ENCODE results near the gene RBBP8NL.

The RBBP8NL gene

DNA sequence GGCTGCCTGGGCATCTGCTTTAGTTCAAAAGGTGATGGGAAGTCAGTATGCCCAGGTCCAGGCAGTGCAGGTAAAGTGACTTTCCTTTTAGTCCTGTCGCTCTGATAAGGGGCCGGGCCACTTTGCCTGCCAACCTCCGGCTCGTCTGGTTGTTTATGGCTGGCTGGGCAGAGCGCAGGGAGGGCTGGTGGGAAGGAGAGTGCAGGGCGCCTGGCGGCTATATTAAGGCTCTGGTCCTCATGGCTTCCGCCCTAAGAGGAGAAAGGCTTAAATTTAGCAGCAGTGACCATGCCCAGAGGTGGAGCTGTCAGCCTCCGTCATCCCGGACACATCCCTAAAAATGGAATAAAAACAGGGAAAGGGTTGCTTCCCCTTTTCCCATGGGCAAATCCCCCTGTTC is 33.8 kb upstream of the RBBP8NL start:
- no peak for DNase-seq

DNA sequence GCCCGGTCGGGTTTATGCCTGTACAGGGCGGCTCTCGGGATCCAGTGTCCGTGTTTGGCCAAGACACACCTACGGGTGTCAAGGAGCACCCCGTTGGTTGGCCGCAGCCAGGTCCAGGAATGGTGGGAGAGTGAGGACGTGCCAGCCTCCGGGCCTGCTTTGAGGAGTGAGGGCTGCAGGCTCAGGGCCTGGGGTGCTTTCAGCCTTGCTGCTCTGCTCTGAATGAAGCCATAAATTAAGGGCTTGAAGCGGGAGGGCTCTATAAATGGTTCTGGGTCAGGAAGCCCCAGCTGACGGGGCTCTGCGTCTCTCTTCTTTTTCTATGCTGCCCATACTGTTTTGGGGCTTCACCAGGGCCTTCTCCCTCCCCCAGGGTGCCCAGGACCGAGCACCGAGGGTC is 33.3 kb upstream of the RBBP8NL start:
- no peak for DNase-seq

- no peak for DNase-seq
Measured at GRCh38 chr20:62459488-62459887, 32.1 kb upstream of the RBBP8NL start.

GRCh38 chr20:62458275-62459251 is 31.2 kb upstream of the RBBP8NL start:
- no peak for DNase-seq

GRCh38 chr20:62457831-62458230 is 30.5 kb upstream of the RBBP8NL start:
- no peak for DNase-seq

DNA sequence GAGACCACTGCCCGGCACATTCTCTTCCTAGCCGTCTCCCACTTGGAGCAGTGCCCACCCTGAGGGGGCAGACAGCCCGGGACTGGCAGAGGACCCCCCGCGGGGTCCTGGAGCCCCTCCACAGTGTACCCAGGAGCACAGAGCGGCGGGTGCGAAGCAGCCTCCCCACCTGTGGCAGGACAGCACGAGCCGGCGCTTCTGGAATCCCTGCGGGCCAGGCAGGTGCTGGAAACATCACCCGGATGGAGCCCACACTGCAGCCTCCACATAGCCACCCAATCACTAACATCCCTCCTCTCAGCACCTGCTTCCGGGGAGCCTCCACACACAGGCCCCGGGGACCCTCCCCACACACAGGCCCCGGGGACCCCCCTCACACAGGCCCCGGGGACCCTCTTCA is 29.8 kb upstream of the RBBP8NL start:
- DNase-seq: no peak

GRCh38 chr20:62455929-62456328 is 28.6 kb upstream of the RBBP8NL start:
- DNase-seq: no peak

DNA sequence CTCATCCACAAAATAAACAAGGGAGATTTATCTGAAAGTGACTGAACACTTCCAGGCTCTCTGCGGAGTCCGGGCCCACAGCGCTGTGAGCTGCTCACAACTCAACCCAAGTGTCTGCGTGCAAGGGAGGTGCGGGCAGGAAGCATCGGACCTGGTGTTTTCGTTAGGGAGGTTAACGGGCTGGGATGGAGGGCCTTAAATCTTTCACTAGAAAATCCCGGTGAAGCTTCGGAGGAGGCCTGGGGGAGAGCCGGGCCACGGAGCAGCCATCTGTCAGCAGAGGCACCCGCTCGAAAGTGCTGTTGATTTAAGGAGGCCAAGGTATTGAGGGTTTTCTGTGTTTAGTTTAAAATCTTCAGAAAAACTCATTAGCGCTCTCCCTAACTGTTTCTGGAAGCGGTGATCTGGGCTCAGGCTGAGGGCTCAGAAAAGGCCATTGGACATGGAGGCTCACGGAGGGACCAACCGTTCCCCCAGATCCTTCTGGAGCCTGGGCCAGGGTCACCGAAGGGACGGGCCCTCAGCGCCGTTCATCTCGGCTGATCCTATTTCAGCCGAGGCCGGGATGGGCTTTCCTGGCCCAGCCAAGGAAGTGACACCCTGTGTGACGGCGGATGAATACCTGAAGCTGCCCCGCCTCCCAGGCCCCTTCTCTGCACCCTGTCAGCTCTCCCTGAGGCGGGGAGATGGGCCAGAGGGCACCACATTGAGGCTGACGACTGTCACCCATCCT is 27.7 kb upstream of the RBBP8NL start:
- no peak for DNase-seq

DNA sequence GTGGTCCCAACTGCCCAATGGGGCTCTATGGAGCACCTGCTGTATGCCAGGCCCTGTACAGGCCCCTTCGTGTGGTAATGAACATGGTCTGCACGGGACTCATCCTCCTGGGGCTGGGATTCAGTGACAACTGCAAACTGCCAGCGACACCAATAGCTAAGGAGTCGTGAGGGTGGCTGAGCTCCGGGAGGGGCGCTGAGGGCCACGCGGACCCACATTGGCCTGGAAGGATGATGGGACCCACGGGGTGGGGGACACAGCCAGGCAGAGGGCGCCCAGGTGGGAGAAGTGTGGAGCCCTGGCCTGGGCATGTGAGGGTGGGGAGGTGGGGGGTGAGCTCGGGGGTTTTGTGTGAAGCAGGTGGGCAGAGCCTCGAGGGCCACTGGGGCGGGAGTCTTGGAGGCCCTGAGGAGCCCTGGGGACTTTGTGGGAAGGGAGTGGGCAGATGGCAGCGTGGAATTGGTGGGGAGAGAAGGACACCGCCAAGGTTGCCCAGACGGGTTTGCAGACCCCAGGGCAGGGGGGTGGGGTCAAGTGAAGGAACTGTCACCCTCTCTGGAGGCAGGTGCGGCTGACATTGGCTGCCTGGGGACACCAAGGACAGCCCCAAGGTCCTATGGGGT is 26.0 kb upstream of the RBBP8NL start:
- DNase-seq: no peak

GRCh38 chr20:62452475-62453095 is 25.2 kb upstream of the RBBP8NL start:
- DNase-seq: no peak

DNA sequence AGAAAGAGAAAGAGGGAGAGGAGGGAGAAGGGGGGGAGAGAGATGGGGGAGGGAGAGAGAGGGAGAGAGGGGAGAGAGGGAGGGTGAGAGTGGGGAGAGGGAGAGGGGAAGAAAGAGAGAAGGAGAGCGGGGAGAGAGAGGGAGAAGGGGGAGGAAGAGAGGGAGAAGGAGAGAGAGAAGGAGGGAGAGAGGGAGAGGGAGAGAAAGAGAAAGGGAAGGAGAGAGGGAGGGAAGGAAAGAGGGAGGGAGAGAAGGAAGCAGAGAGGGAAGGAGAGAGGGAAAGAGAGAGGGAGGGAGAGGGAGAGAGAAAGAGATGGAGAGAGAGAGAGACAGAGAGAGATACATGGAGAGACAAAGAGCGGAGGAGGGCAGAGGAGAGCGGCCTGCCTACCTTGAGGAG is 24.6 kb upstream of the RBBP8NL start:
- DNase-seq: no peak

GRCh38 chr20:62451156-62451767 is 23.9 kb upstream of the RBBP8NL start:
- DNase-seq: no peak

GRCh38 chr20:62449951-62450691 is 22.8 kb upstream of the RBBP8NL start:
- DNase-seq: no peak

DNA sequence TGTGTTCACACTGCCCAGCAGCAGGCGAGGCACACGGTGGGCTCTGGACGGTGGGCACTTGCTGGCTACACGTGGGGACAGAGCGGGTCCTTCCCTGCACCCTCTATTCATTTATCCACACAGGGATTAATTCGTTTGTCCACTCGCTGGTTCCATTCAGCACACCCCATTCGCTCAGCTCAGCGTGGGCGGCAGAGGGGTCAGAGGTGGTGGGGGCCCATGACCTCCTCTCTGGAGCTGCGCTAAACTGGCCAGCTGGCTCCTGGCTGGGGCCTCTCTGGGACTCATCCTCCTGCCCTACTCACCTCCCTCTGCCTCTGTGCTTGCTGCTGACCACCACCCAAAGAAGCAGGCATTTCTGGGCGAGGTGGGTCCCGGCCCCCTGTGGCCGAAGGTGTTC is 21.4 kb upstream of the RBBP8NL start:
- no peak for DNase-seq

- no peak for DNase-seq
Measured at GRCh38 chr20:62448038-62448437, 20.7 kb upstream of the RBBP8NL start.

DNA sequence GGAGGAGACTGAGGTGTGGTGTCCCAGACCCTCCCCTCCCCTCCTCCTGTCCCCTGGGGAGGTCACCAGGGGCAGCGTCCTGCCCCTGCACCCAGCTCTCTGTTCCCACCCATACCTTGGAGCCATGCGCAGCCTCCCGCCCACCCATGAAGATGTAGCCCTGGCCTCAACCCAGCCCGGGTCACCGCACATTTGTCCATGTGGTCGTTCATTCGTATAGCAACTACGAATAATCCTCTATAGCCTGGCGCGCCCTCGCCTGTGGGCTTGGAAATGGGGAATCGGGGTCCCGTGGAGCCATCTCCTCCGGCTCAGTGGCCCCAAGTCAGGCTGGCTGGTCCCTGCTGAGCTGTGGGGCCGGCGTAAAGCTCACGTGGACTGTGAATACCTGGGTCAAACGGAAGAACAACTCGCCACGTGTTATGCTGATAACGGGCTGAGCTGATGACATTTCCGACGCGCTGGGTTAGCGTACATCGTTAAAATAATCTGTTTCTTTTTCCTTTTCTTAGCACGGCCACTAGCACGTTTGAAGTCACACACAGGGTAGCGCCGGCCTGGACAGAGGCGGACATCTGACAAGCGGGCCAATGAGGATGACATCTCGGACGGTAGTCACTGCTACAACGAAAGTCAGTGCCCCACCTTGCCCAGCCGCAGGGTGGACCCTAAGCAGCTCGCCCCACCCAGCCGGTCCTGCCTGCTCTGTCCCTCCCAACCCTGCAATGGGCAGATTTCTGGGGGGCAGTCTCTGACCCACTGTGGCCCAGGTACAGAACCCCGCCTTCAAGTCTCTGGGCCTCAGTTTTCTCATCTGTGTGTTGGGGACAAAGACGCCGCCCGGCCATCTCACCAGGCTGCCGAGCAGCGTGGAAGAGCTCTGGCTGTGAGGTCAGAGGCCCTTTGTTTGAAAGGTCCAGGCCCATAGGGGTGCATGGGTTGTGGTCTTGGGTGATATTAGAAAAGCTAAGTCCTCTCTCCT is 19.8 kb upstream of the RBBP8NL start:
- DNase-seq: no peak

GRCh38 chr20:62446481-62446880 is 19.1 kb upstream of the RBBP8NL start:
- no peak for DNase-seq

DNA sequence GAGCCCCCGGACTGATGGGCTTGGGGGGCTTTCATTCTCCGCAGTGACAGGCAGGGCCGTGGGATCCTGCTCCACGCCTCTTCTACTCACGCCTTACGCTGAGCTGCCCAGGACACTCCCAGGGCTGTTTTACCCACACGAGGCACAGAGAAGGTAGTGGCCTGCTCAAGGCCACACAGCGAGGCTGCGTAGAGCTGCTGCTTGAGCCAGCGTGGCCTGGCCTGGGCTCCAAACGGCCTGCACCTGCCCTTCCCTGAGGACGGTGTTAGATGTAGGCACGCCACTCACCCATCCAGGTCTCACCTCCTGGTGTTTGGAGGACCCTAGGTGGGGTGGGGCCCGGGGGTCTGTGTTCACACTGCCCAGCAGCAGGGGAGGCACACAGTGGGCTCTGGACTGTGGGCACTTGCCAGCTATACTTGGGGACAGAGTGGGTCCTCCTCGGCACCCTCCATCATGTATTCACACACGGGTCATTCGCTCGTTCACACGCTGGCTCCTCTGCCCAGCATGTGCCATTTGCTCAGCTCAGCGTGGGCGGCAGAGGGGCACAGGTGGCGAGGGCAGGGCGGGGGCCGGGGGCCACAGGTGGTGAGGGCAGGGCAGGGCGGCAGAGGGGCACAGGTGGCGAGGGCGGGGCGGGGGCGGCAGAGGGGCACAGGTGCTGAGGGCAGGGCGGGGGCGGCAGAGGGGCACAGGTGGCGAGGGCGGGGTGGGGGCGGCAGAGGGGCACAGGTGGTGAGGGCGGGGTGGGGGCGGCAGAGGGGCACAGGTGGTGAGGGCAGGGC is 18.4 kb upstream of the RBBP8NL start:
- DNase-seq: no peak

DNA sequence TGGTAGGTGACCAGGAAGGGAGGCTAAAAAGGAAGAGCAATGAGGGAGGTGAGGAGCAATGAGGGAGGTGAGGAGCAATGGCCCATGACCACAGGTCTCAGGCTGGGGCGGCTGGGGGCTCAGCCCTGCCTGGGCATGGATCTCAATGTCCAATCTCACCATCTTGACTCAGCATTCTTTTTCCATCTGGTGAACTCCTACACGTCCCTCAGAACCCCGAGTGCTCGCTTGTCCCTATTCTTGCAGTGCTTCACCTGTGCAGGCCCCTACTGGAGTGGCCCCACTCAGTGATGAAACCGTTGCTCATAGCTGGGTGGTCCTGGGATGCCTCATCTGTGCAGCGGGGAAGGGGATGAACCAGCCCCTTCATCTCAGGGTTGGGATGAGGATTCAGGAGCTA is 16.9 kb upstream of the RBBP8NL start:
- DNase-seq: no peak

DNA sequence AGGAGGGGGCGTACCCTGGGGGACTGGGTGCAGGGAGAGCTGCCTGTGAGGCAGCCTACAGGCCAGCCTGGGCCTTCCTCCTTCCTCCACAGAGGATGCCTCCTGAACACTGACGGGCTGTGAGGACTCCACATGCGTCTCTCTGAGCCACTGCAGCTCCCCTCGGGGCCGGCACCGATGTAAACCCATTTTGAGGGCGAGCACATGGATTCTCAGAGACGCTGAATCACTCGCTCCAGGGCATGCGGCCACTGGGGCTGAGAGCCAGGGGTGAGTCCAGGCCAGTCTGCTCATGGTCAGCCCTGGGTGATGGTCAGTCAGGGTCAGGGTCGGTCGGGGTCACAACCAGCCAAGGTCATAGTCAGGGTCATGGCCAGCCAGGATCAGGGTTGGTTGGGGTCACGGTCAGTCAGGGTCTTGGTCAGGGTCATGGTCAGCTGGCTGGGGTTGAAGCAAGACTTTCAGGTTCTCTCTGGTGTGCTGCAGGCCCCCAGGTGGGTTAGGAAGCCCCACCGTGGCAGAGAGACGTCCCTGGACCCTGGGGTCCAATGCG is 14.7 kb upstream of the RBBP8NL start:
- DNase-seq: no peak

Data from CD4-positive, alpha-beta T cell treated with Interleukin-10 for 1 hour (primary cell).